Naive thymus-derived CD8-positive, alpha-beta T cell (primary cell): Measurements from ENCODE around the gene SLC22A12. TPM values are rescaled to one million over a fixed set of nuclear protein-coding genes. Genes with fewer than 3 reads are reported as not detected.

ENCODE experiments used
- ATAC-seq, 2 donors: fragments of 150-1000 bp; cut with Tn5 transposase in 1 of 2; sonication (Bioruptor Pico), chemical (Tn5 transposase) in 1 of 2; 1 replicate in 1 of 2; 2 replicates in 1 of 2; pipeline ENCODE4 v1.10.0; 2021; ENCODE audit warnings: mild to moderate bottlenecking in 2 of 2, moderate library complexity in 2 of 2
- POLR2A ChIA-PET: fragments of 350-600 bp; sonication (Branson Sonifier 250); formaldehyde crosslinking; loops from one replicate; lab custom pipeline; 2021; ENCODE audit warnings: antibody characterized with exemption; lab: Charles Lee
- DNase-seq, 10 donors: peaks; one replicate each; pipeline versions ENCODE4 v3.0.0 to v3.0.0-alpha.2; 2020 to 2022
- H3K27ac Mint-ChIP-seq, 10 donors: one replicate each; pipeline ENCODE4 v1.8.0; 2020 to 2022; ENCODE audit warnings: mild to moderate bottlenecking in 10 of 10, mixed read lengths in 10 of 10, moderate library complexity in 4 of 10, inconsistent platforms in 1 of 10
- H3K27me3 Mint-ChIP-seq, 5 donors: one replicate each; pipeline ENCODE4 v1.8.0; 2021 to 2022; ENCODE audit warnings: mixed read lengths in 5 of 5
- H3K36me3 Mint-ChIP-seq, 3 donors: one replicate each; pipeline ENCODE4 v1.8.0; 2020 to 2022; ENCODE audit warnings: mixed read lengths in 3 of 3, mild to moderate bottlenecking in 2 of 3, inconsistent platforms in 1 of 3
- H3K4me1 Mint-ChIP-seq, 4 donors: one replicate each; pipeline ENCODE4 v1.8.0; 2021 to 2022; ENCODE audit warnings: mixed read lengths in 4 of 4
- H3K4me3 Mint-ChIP-seq, 10 donors: one replicate each; pipeline ENCODE4 v1.8.0; 2020 to 2022; ENCODE audit warnings: mild to moderate bottlenecking in 10 of 10, mixed read lengths in 10 of 10, moderate library complexity in 6 of 10, inconsistent platforms in 1 of 10
- H3K9me3 Mint-ChIP-seq, 9 donors: one replicate each; pipeline ENCODE4 v1.8.0; 2020 to 2022; ENCODE audit warnings: mixed read lengths in 9 of 9, mild to moderate bottlenecking in 3 of 9, inconsistent platforms in 1 of 9, moderate library complexity in 1 of 9
- polyA plus RNA-seq, 3 donors: library from polyadenylated mRNA; unstranded; fragments of 300-500 nt; fragmentation: Illumina TruSeq; gene quantifications; one replicate each; pipeline ENCODE4 v1.2.3, GENCODE V29; 2021
- total RNA-seq, 8 experiments: library from RNA in 2 of 8; stranded (reverse) in 2 of 8; gene quantifications; one replicate each; pipeline ENCODE4 v1.2.3 and lab custom pipeline; 2021 to 2026

The SLC22A12 gene
- total and polyA plus RNA-seq, 5 experiments from 2014 or later, result not detected

DNA sequence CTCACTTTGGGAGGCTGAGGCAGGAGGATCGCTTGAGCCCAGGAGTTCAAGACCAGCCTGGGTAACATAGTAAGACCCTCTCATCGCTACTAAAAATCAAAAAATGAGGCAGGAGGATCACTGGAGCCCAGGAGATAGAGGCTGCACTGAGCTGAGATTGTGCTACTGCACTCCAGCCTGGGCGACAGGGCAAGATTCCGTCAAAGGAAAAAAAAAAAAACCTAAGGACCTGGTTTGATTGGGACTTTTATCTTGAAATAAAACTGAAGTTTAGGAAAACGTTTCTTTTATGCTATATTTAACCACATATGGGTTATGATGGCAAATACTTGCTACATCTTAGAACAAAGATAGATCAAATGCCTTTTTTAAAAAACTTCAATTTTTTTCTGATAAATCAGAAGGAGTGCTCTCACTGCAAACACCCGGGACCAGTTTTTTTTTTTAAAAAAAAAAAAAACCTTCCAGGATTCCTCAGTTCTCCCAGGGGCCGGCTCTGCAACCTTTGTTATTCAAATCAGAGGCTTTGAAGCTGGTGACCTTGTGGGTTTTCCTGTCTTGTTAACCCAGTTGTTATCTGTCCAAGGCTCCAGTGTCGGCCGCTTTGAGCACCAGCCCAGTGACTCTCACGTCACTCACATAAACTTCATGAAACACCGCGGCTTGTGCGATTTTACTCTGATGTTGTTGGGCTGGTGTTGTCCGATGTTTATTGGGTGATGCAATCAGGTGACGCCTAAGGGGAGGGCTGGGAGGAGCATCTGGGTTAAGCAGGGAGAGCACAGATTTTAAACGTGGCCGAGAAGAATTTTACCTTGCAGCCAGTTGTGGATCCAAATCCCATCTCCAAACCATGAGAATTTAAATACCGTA, 24.7 kb upstream of the SLC22A12 start:
- POLR2A ChIA-PET, result no interaction called here
- peaks cover 0 to 2% (median 0%) of the 10 kb centered on the region in 5 donors for H3K27me3 Mint-ChIP-seq
- H3K27ac Mint-ChIP-seq, result peak overlapping the region in 5 of 10 donors; percentile 8 to 62 (median 25)
- no peaks in the 10 kb centered on the region for H3K36me3 Mint-ChIP-seq
- ATAC-seq, result peak; percentile 53 to 85
- peak in 4 of 10 donors; percentile 13 to 23 (median 16) for DNase-seq
- no peaks in the 10 kb centered on the region for H3K9me3 Mint-ChIP-seq
- no peak overlapping the region for H3K4me3 Mint-ChIP-seq
- H3K4me1 Mint-ChIP-seq, result peaks cover 0 to 4% (median 0%) of the 10 kb centered on the region in 4 donors

DNA sequence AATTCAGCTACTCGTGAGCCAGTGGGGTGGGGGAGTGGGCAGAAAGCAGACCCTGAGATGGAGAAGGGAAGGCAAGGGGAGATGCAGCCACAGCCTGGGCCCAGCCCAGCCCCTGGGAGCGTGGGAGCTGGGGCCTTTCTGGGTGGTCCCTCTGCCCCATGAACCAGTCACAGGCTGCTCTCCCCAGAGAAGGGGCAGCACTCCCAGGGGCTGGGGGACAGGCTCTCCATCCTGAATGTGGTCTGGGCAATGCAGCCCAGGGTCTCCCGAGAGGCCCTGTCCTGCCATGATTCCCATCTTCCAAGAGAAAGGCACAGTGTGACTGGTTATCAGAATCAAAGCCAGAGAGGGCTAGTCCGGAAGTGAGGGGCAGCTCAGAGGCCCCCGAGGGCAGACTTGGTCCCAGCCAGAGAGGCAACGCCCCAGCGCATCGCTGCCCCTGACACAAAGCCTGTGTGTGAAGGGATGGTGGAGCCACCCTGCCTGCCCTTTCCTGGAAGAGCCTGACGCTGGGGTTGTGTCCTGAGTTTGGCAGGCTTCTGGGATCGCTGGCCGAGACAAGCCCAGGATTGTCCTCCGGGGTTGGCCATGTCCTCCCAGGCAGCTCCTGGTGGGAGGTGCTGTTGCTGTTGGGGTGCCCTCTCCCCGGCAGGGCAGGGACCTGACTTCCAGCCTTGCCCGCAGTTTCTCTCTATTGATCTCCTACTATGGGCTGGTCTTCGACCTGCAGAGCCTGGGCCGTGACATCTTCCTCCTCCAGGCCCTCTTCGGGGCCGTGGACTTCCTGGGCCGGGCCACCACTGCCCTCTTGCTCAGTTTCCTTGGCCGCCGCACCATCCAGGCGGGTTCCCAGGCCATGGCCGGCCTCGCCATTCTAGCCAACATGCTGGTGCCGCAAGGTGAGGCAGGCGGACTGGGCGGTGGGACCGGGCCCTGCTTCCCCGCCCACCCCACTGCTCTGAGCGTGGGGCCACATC, 23.8 kb upstream of the SLC22A12 start:
- peaks cover 0 to 3% (median 0%) of the 10 kb centered on the region in 5 donors for H3K27me3 Mint-ChIP-seq
- H3K9me3 Mint-ChIP-seq, result no peaks in the 10 kb centered on the region
- H3K4me3 Mint-ChIP-seq, result no peak overlapping the region
- ATAC-seq (no peak), DNase-seq (no peak)
- peaks cover 0 to 4% (median 0%) of the 10 kb centered on the region in 4 donors for H3K4me1 Mint-ChIP-seq
- no peaks in the 10 kb centered on the region for H3K36me3 Mint-ChIP-seq
- POLR2A ChIA-PET, result no interaction called here
- H3K27ac Mint-ChIP-seq, result peak overlapping the region in 3 of 10 donors; percentile 8 to 62 (median 52)

DNA sequence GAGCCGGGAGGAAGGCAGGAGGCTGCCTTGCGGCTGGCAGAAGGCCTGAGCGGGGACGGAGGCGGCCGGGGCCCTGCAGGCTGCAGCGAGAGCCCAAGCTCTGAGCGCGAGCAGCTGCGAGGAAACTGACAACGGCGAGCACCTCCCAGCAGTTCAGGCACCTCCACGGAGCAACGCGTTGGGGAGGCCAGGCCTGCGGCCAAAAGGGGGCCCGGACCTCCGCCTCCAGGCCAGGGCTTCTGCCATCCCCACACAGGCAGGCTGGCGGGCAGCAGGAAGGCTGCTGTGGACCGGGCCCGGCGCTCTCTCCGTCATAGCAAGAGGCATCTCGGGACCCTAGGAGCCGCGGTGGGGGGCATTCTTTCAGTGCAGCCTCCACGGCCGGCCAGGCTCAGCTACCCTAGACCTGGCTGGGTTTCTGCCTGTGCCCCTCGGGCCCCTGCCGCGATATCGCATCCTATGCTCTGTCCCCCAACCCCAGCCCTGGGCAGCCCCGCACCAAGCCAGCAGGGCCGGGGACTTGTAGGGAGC, 22.9 kb upstream of the SLC22A12 start:
- H3K4me3 Mint-ChIP-seq, result no peak overlapping the region
- POLR2A ChIA-PET, result no interaction called here
- peaks cover 0 to 4% (median 0%) of the 10 kb centered on the region in 4 donors for H3K4me1 Mint-ChIP-seq
- DNase-seq (no peak), ATAC-seq (no peak)
- no peak overlapping the region for H3K27ac Mint-ChIP-seq
- peaks cover 0 to 5% (median 0%) of the 10 kb centered on the region in 5 donors for H3K27me3 Mint-ChIP-seq
- H3K36me3 Mint-ChIP-seq, result no peaks in the 10 kb centered on the region
- no peaks in the 10 kb centered on the region for H3K9me3 Mint-ChIP-seq

DNA sequence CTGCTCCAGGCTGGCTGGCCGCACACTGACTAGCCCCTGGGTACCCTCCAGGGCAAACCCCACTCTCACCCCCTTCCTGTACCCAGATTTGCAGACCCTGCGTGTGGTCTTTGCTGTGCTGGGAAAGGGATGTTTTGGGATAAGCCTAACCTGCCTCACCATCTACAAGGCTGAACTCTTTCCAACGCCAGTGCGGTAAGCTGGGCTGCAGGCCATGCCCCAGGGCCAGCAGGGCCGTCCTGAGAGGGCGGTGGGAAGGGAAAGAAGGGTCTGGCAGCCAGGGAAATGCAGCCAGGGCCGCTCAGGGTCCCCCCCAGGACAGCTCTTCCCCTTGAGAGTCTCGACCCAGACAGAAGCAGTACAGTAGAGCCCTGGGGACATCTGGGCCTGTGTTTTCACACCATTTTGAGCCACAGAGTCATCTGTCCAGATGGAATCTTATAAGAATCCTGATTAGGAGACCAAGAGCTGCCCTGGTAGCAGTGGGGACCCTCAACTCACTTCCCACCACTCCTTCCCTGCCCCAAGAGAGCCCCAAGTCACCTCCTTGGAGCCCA, 22.4 kb upstream of the SLC22A12 start:
- H3K27me3 Mint-ChIP-seq, result peaks cover 0 to 5% (median 0%) of the 10 kb centered on the region in 5 donors
- POLR2A ChIA-PET, result no interaction called here
- H3K36me3 Mint-ChIP-seq, result no peaks in the 10 kb centered on the region
- H3K4me1 Mint-ChIP-seq, result peaks cover 0 to 4% (median 0%) of the 10 kb centered on the region in 4 donors
- DNase-seq, result no peak
- H3K27ac Mint-ChIP-seq, result no peak overlapping the region
- no peak for ATAC-seq
- H3K9me3 Mint-ChIP-seq, result no peaks in the 10 kb centered on the region
- no peak overlapping the region for H3K4me3 Mint-ChIP-seq

DNA sequence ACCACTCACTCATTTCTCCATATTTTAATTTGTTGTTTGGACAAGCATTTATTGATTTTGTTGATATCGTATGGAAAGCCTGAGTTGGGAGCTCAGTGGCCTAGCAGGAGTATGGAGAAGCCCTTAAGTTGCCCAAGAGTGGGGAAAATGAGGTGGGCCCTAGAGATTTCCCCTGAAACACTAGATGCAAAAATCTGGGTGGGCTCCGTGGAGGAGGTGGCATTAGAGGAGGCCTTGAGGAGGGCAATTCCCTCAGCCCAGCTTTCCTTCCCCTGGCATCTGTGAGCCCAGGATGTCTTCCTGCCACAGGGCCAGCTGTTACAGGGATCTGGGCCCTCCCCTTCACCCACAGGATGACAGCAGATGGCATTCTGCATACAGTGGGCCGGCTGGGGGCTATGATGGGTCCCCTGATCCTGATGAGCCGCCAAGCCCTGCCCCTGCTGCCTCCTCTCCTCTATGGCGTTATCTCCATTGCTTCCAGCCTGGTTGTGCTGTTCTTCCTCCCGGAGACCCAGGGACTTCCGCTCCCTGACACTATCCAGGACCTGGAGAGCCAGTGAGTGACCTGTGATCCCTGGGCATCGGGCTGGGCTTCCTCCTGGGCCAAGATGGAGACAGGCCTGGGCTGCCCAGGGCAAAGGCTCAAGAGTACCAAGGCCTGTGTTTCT, 21.6 kb upstream of the SLC22A12 start:
- POLR2A ChIA-PET, result no interaction called here
- H3K4me3 Mint-ChIP-seq, result no peak overlapping the region

DNA sequence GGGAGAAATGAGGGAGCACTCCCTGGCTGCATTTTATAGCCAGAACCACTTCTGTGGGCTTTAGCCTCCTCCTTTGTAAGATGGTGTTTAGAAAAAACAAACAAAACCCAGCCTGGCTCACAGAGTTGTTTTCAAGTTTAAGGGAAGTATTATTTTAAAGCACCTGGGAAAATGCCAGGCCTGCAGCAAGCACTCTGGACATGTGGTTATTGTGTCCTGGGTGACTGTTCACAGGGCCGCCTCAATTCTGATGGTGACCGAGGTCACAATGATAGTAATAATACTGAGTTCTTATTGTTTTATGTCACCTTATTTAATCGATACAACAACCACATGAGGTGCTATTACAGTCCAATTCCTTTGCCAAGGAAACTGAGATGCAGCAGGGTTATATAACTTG, 20.7 kb upstream of the SLC22A12 start:
- DNase-seq, result no peak
- Mint-ChIP-seq H3K27me3 (peaks cover 0 to 5% (median 0%) of the 10 kb centered on the region in 5 donors), H3K27ac (no peak overlapping the region), H3K4me3 (no peak overlapping the region), H3K36me3 (no peaks in the 10 kb centered on the region), H3K9me3 (no peaks in the 10 kb centered on the region), H3K4me1 (peaks cover 0 to 4% (median 0%) of the 10 kb centered on the region in 4 donors)
- POLR2A ChIA-PET, result no interaction called here
- ATAC-seq, result no peak

More for the DNA sequence above, 21.6 kb upstream of the SLC22A12 start:
- Mint-ChIP-seq H3K27ac (no peak overlapping the region), H3K9me3 (no peaks in the 10 kb centered on the region), H3K36me3 (no peaks in the 10 kb centered on the region), H3K27me3 (peaks cover 0 to 5% (median 0%) of the 10 kb centered on the region in 5 donors), H3K4me1 (peaks cover 0 to 4% (median 0%) of the 10 kb centered on the region in 4 donors)
- DNase-seq (no peak), ATAC-seq (no peak)

DNA sequence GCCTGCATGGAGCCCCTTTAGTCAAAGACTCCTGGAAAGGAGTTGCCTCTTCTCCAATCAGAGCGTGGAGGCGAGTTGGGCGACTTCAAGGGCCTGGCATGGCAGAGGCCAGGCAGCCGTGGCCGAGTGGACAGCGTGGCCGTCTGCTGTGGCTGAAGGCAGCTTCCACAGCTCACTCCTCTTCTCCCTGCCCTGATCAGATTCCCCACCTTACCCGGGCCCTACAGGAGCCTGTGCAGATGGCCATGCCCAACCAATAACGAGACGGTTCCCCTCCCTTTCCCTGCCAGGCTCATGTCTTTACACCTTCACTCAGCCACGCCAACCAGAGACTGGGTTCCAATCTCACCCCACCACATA, 20.0 kb upstream of the SLC22A12 start:
- peaks cover 0 to 4% (median 0%) of the 10 kb centered on the region in 4 donors for H3K4me1 Mint-ChIP-seq
- peak overlapping the region in 2 of 10 donors; percentile 34 to 51 for H3K27ac Mint-ChIP-seq
- POLR2A ChIA-PET, result no interaction called here
- H3K36me3 Mint-ChIP-seq, result no peaks in the 10 kb centered on the region
- peaks cover 0 to 5% (median 0%) of the 10 kb centered on the region in 5 donors for H3K27me3 Mint-ChIP-seq
- ATAC-seq (no peak), DNase-seq (no peak)
- no peak overlapping the region for H3K4me3 Mint-ChIP-seq
- no peaks in the 10 kb centered on the region for H3K9me3 Mint-ChIP-seq

DNA sequence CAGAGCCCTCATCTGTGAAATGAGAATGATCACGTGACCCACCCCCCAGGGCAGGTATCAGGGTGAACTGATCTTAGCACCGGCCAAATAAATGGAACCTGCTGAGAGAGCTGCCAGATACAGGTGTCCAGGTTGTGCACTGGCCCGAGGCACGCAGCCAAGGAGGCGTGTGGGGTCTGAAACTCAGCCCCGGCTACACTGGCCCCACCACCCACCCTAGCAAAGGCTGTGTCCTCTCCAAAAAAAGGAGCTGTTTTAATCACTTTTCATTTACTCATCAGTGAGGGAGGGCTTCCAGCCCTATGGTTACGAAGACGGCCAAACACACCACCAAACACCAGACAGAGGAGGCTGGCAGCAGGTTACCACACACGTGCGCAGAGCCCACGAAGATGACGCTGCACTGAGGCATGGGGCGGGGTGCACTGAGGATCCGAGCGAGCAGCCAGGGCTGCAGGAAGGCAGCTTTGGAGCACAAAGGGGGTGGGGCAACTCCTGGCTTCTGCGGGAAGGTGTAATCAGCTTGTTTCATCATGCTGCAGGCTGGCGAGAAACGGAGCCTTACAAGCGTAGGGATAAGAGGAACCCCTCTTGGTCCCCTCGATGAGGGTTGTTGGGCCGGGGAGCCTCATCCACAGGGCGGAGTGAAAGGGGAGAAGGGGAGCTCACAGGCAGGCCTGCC, 19.5 kb upstream of the SLC22A12 start:
- no peak overlapping the region for H3K4me3 Mint-ChIP-seq
- H3K4me1 Mint-ChIP-seq, result peaks cover 0 to 1% (median 0%) of the 10 kb centered on the region in 4 donors
- POLR2A ChIA-PET, result no interaction called here
- H3K27ac Mint-ChIP-seq, result no peak overlapping the region
- ATAC-seq (no peak), DNase-seq (no peak)
- H3K36me3 Mint-ChIP-seq, result no peaks in the 10 kb centered on the region
- peaks cover 0 to 5% (median 0%) of the 10 kb centered on the region in 5 donors for H3K27me3 Mint-ChIP-seq
- no peaks in the 10 kb centered on the region for H3K9me3 Mint-ChIP-seq

DNA sequence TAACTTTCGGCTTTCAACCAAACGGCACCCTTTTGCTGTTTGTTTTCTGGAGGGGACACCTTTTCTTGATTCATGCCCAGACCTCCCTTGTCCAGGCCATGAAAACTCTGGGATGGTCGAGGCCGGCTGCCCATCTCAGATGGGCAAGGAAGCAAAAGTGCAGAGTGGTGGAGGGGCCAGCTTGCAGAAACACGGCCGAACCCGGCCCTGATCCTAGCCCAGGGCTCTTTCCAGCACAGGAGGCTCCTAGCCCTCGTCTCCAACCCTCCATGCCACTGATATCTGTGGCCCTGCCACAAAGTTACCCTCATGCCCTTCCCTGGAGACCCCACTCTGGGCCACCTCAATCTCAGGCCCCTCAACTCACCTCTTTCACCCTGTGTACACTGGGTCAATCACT, 18.9 kb upstream of the SLC22A12 start:
- DNase-seq (no peak), ATAC-seq (no peak)
- POLR2A ChIA-PET, result no interaction called here
- peaks cover 0 to 5% (median 0%) of the 10 kb centered on the region in 5 donors for H3K27me3 Mint-ChIP-seq
- H3K9me3 Mint-ChIP-seq, result no peaks in the 10 kb centered on the region
- H3K4me3 Mint-ChIP-seq, result no peak overlapping the region
- H3K27ac Mint-ChIP-seq, result no peak overlapping the region
- H3K36me3 Mint-ChIP-seq, result no peaks in the 10 kb centered on the region
- H3K4me1 Mint-ChIP-seq, result no peaks in the 10 kb centered on the region

DNA sequence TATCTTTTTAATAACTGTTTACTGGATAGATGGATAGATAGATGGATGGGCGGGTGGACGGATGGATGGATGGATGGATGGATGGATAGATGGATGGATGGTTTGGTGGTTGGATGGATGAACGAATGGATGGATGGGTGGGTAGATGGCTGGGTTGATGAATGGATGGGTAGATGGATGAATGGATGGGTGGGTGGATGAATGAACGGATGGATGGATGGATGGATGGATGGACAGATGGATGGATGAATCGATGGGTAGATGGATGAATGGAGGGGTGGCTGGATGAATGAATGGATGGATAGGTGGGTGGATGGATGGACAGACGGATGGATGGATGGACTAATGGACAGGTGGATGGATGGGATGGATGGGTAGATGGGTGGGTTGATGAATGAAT, 13.8 kb upstream of the SLC22A12 start:
- no peak for ATAC-seq
- no peak overlapping the region for H3K27ac Mint-ChIP-seq
- H3K4me3 Mint-ChIP-seq, result no peak overlapping the region
- no peaks in the 10 kb centered on the region for H3K36me3 Mint-ChIP-seq
- peaks cover 0 to 2% (median 0%) of the 10 kb centered on the region in 4 donors for H3K4me1 Mint-ChIP-seq
- H3K9me3 Mint-ChIP-seq, result no peaks in the 10 kb centered on the region
- peaks cover 0 to 7% (median 0%) of the 10 kb centered on the region in 5 donors for H3K27me3 Mint-ChIP-seq
- POLR2A ChIA-PET, result no interaction called here
- DNase-seq, result no peak

DNA sequence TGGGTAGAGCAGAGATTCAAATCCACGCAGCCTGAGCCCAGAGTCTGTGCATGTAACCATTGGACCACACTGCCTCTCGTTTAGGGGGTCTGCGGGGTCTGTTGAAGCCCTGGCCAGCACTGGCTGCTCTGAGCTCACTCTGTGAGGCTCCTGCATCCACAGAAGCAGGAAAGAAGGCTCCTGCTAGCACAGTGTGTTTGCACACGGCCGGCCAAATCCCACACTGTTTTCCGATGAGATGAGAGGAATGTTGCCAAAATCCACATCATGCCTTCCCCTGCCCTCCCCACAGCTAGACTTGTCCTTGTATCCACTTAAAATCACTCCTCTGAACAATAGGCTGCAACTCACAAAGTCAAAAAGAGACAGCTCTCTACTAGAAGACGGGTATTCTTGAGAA, 10.6 kb upstream of the SLC22A12 start:
- ATAC-seq (no peak), DNase-seq (no peak)
- no peaks in the 10 kb centered on the region for H3K9me3 Mint-ChIP-seq
- peaks cover 0 to 10% (median 5%) of the 10 kb centered on the region in 5 donors for H3K27me3 Mint-ChIP-seq
- POLR2A ChIA-PET, result no interaction called here
- H3K27ac Mint-ChIP-seq, result no peak overlapping the region
- H3K4me1 Mint-ChIP-seq, result peaks cover 0 to 2% (median 0%) of the 10 kb centered on the region in 4 donors
- H3K4me3 Mint-ChIP-seq, result no peak overlapping the region
- no peaks in the 10 kb centered on the region for H3K36me3 Mint-ChIP-seq
